CD4-positive, alpha-beta T cell (primary cell): ENCODE measurements around the gene RBBP9. TPM values are rescaled to one million over a fixed set of nuclear protein-coding genes. Genes with fewer than 3 reads are reported as not detected.
A peak's percentile ranks its signal among the peaks of the same experiment; 100 is the strongest.

Source experiments
- ATAC-seq: fragments of 200-7000 bp; cut with Tn5 transposase; one replicate; pipeline ENCODE4 v1.10.0; 2022; ENCODE audit warnings: mild to moderate bottlenecking; ENCODE audit not compliant: poor library complexity
- CTCF ChIA-PET: fragments of 350-600 bp; sonication (Branson Sonifier 250); formaldehyde crosslinking; loops from one replicate; lab custom pipeline; 2021; ENCODE audit warnings: antibody characterized with exemption, inconsistent platforms; lab: Charles Lee
- POLR2A ChIA-PET: fragments of 350-600 bp; sonication (Branson Sonifier 250); formaldehyde crosslinking; loops from one replicate; lab custom pipeline; 2021; ENCODE audit warnings: antibody characterized with exemption, inconsistent platforms; lab: Charles Lee
- DNase-seq, 14 experiments: peaks; one replicate each; pipeline ENCODE4 v3.0.0-alpha.2; 2013 to 2020; ENCODE audit warnings: mixed read lengths in 2 of 14
- H3K27ac ChIP-seq, 2 donors: one replicate each; pipeline versions ENCODE4 v1.5.1 to v1.7.0; 2013; ENCODE audit warnings: low read length in 2 of 2, low read depth in 1 of 2, mild to moderate bottlenecking in 1 of 2
- H3K27me3 ChIP-seq, 2 experiments: 1 replicate in 1 of 2; 2 replicates in 1 of 2; pipeline versions ENCODE4 v1.6.1 to v1.7.0; 2013; ENCODE audit warnings: low read length in 2 of 2, control low read depth in 1 of 2, mild to moderate bottlenecking in 1 of 2, moderate library complexity in 1 of 2; ENCODE audit not compliant: insufficient read depth in 2 of 2, control insufficient read depth in 1 of 2
- H3K36me3 ChIP-seq: one replicate; pipeline ENCODE4 v1.6.1; 2013; ENCODE audit warnings: low read length, control low read depth; ENCODE audit not compliant: insufficient read depth
- H3K4me1 ChIP-seq: one replicate; pipeline ENCODE4 v1.6.1; 2013; ENCODE audit warnings: low read length, control low read depth; ENCODE audit not compliant: insufficient read depth
- H3K4me3 ChIP-seq: one replicate; pipeline ENCODE4 v1.5.1; 2013; ENCODE audit warnings: mild to moderate bottlenecking, low read length, moderate library complexity
- H3K9me3 ChIP-seq, 2 experiments: 1 replicate in 1 of 2; 2 replicates in 1 of 2; pipeline versions ENCODE4 v1.6.1 to v1.7.0; 2013; ENCODE audit warnings: low read length in 2 of 2, mild to moderate bottlenecking in 2 of 2, control low read depth in 1 of 2, moderate library complexity in 1 of 2; ENCODE audit not compliant: control insufficient read depth in 1 of 2, insufficient read depth in 1 of 2
- H3K27ac Mint-ChIP-seq: one replicate; pipeline ENCODE4 v1.8.0; 2020; ENCODE audit warnings: mixed read lengths
- H3K27me3 Mint-ChIP-seq: one replicate; pipeline ENCODE4 v1.8.0; 2021; ENCODE audit warnings: mixed read lengths
- H3K36me3 Mint-ChIP-seq: one replicate; pipeline ENCODE4 v1.8.0; 2021; ENCODE audit warnings: low read depth, mixed read lengths
- H3K4me1 Mint-ChIP-seq: one replicate; pipeline ENCODE4 v1.8.0; 2021; ENCODE audit warnings: low read depth, mixed read lengths
- H3K4me3 Mint-ChIP-seq: one replicate; pipeline ENCODE4 v1.8.0; 2020; ENCODE audit warnings: mild to moderate bottlenecking, mixed read lengths
- H3K9me3 Mint-ChIP-seq: one replicate; pipeline ENCODE4 v1.8.0; 2020; ENCODE audit warnings: mixed read lengths
- CTCF ChIP-seq: fragments of 200-600 bp; IDR thresholded peaks from one replicate; pipeline ENCODE4 v1.8.0; 2022; ENCODE audit warnings: antibody characterized with exemption, mild to moderate bottlenecking
- intact Hi-C, 2 experiments: fragments of 100-400 bp; cut with DNase I in 1 of 2; cut with micrococcal nuclease in 1 of 2; formaldehyde crosslinking; loops; one replicate each; pipeline versions ENCODE4 v1.15.1 to v1.9.0; 2023 to 2025; cut with DNase I, micrococcal nuclease
- polyA plus RNA-seq, 2 donors: library from polyadenylated mRNA; unstranded; fragments of 120-200 nt; gene quantifications; one replicate each; pipeline ENCODE4 v1.2.1, GENCODE V29; 2013
- total RNA-seq, 174 experiments: library from RNA in 2 of 174; stranded (reverse) in 2 of 174; gene quantifications; one replicate each; pipeline ENCODE4 v1.2.3 and lab custom pipeline; 2021 to 2026

RBBP9 gene
- total RNA-seq, result 1 to 10 TPM; 1.6 to 2.1 TPM
- polyA plus RNA-seq (2013, experiment 1 of 2), result 9.0 TPM
- 8.9 TPM for polyA plus RNA-seq (2013, experiment 2 of 2)
- 3.4 to 51.5 (median 28.5) reads per million in 172 experiments for total RNA-seq (lab: John Stamatoyannopoulos, UW)

DNA sequence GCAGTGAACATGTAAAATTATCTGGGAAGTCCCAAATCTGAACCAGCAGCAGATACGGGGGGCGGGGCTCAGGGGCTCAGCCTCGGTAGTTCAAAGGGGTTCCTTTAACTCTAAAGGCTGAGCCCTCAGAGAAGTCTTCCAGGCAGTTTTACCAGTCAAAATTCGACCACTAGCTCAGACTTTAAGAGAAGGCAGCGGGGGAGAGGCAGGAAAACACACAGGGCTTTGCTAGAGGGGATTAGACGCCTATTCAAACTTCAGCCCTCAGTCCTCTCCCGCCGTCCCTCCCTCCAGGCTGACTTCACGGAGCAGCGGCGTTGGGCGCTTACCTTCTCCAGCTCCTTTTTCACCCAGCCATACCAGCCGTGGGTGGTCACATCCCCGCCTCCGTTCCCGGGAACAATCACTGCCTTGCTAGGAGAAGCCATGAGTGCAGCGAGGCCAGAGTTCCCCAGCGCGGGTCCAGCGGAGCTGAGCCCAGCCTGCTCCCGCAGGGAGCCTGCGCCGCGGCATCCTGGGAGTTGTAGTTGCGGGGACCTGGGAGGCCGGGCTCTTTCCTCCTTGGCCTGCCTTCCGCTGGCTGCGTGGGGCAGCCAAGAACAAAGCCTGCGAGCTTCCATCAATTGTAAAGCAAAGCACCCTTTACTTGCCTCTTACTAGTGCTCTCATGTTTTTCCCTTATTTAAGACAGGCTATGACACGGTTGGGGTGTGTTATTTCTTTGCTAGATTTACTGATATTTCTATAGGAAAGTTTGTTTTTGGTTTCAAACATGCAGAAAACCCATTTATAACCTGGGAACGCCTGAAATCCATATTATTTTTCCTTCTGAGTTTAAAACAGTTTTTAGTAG lies at the start of gene RBBP9:
Gene RBBP9, minus strand, starts transcription at position 486 of the 853 bp plus-strand sequence. Its CDS starts 58 bp downstream, at position 428.
- intact Hi-C loops, result loop anchor here (1.0 to 2.0 kb wide), 2 partner anchors 30 kb away; partner anchors contain the start of genes DZANK1 (in 2 of the 2) and POLR3F (in 2 of the 2)
- H3K27ac Mint-ChIP-seq, result peak within 1 kb of the TSS; percentile 80
- Histone ChIP-seq H3K27ac (peak within 1 kb of the TSS; percentile 38 to 44), H3K4me1 (peaks cover 10% of the 10 kb centered on the region), H3K36me3 (peaks cover 5% of the 10 kb centered on the region), H3K4me3 (peak within 1 kb of the TSS; percentile 72), H3K9me3 (no peaks in the 10 kb centered on the region), H3K27me3 (no peaks in the 10 kb centered on the region)
- H3K27me3 Mint-ChIP-seq, result no peaks in the 10 kb centered on the region
- no peak for TF ChIP-seq CTCF
- ATAC-seq, result peak; percentile 93
- peak; percentile 48 to 87 (median 70) for DNase-seq
- H3K4me1 Mint-ChIP-seq, result peaks cover 20% of the 10 kb centered on the region
- POLR2A ChIA-PET, result interaction anchor here (0.8 to 3.8 kb wide), 9 partner anchors 8 to 1560 kb away, joined by 3 to 134 read pairs (median 3); partner anchors contain the start of genes DZANK1, POLR3F, SEC23B and SMIM26
- peak within 1 kb of the TSS; percentile 94 for H3K4me3 Mint-ChIP-seq
- peaks cover 7% of the 10 kb centered on the region for H3K36me3 Mint-ChIP-seq
- CTCF ChIA-PET, result interaction anchor here (1.5 to 3.0 kb wide), 2 partner anchors 10 to 30 kb away, joined by 3 to 25 read pairs; partner anchors contain the start of genes DZANK1, POLR3F and SEC23B
- no peaks in the 10 kb centered on the region for H3K9me3 Mint-ChIP-seq

GRCh38 chr20:18545566-18545965 lies 48.5 kb upstream of the RBBP9 start:
- no peaks in the 10 kb centered on the region for H3K27me3 ChIP-seq
- H3K27ac ChIP-seq, result no peak overlapping the region
- Mint-ChIP-seq H3K9me3 (no peaks in the 10 kb centered on the region), H3K27me3 (no peaks in the 10 kb centered on the region), H3K4me1 (no peaks in the 10 kb centered on the region), H3K36me3 (peaks cover 89% of the 10 kb centered on the region), H3K27ac (no peak overlapping the region), H3K4me3 (no peak overlapping the region)
- no peak overlapping the region for H3K4me3 ChIP-seq
- intact Hi-C loops, result no loop called here
- ChIA-PET CTCF (no interaction called here), POLR2A (no interaction called here)
- H3K9me3 ChIP-seq, result no peaks in the 10 kb centered on the region
- no peak for TF ChIP-seq CTCF
- H3K4me1 ChIP-seq, result no peaks in the 10 kb centered on the region
- no peak for DNase-seq
- no peak for ATAC-seq
- peaks cover 79% of the 10 kb centered on the region for H3K36me3 ChIP-seq

- no peak for DNase-seq
- Mint-ChIP-seq H3K27ac (no peak overlapping the region), H3K4me1 (no peaks in the 10 kb centered on the region), H3K36me3 (peaks cover 89% of the 10 kb centered on the region), H3K27me3 (no peaks in the 10 kb centered on the region), H3K9me3 (no peaks in the 10 kb centered on the region), H3K4me3 (no peak overlapping the region)
- CTCF ChIA-PET, result no interaction called here
- no peaks in the 10 kb centered on the region for H3K27me3 ChIP-seq
- POLR2A ChIA-PET, result no interaction called here
- no peak for ATAC-seq
- TF ChIP-seq CTCF, result no peak
- intact Hi-C loops, result no loop called here
- peaks cover 74% of the 10 kb centered on the region for H3K36me3 ChIP-seq
- H3K27ac ChIP-seq, result no peak overlapping the region
- no peaks in the 10 kb centered on the region for H3K4me1 ChIP-seq
- no peaks in the 10 kb centered on the region for H3K9me3 ChIP-seq
- H3K4me3 ChIP-seq, result no peak overlapping the region
Measured at GRCh38 chr20:18543932-18544331, 46.9 kb upstream of the RBBP9 start.
